Trophoblast cell (in vitro differentiated cells and primary cell): ENCODE data around the gene SERPINA1.

Experiments used
- DNase-seq, 2 donors: peaks; one replicate each; pipeline ENCODE4 v3.0.0-alpha.2; 2016
- H2AFZ ChIP-seq: 2 replicates; pipeline ENCODE4 v1.6.1; 2013; ENCODE audit warnings: low read length, moderate library complexity, mild to moderate bottlenecking; ENCODE audit not compliant: insufficient read depth, poor library complexity
- H2AK5ac ChIP-seq: 2 replicates; pipeline ENCODE4 v1.6.1; 2013; ENCODE audit warnings: mild to moderate bottlenecking, low read length
- H2BK120ac ChIP-seq: 2 replicates; pipeline ENCODE4 v1.6.1; 2013; ENCODE audit warnings: low read length, mild to moderate bottlenecking, moderate library complexity; ENCODE audit not compliant: insufficient read depth, poor library complexity
- H2BK12ac ChIP-seq: 2 replicates; pipeline ENCODE4 v1.6.1; 2013; ENCODE audit warnings: mild to moderate bottlenecking, low read length, moderate library complexity
- H2BK5ac ChIP-seq: 2 replicates; pipeline ENCODE4 v1.6.1; 2013; ENCODE audit warnings: low read length, low read depth, moderate library complexity, mild to moderate bottlenecking; ENCODE audit not compliant: poor library complexity
- H3K14ac ChIP-seq: 2 replicates; pipeline ENCODE4 v1.6.1; 2013; ENCODE audit warnings: mild to moderate bottlenecking, low read length
- H3K18ac ChIP-seq: 2 replicates; pipeline ENCODE4 v1.6.1; 2013; ENCODE audit warnings: mild to moderate bottlenecking, low read length
- H3K23ac ChIP-seq: 2 replicates; pipeline ENCODE4 v1.6.1; 2013; ENCODE audit warnings: low read length
- H3K27ac ChIP-seq: 2 replicates; pipeline ENCODE4 v1.5.1; 2013; ENCODE audit warnings: low read depth, mild to moderate bottlenecking, inconsistent platforms, low read length, moderate library complexity
- H3K27me3 ChIP-seq: 2 replicates; pipeline ENCODE4 v1.6.1; 2013; ENCODE audit warnings: inconsistent platforms, mild to moderate bottlenecking, low read length, moderate library complexity; ENCODE audit not compliant: insufficient read depth
- H3K36me3 ChIP-seq, 2 experiments: 1 replicate in 1 of 2; 2 replicates in 1 of 2; pipeline ENCODE4 v1.6.1; 2013; ENCODE audit warnings: low read length in 2 of 2, mild to moderate bottlenecking in 2 of 2, moderate library complexity in 1 of 2; ENCODE audit not compliant: insufficient read depth in 2 of 2, control insufficient read depth in 1 of 2
- H3K4ac ChIP-seq: 2 replicates; pipeline ENCODE4 v1.6.1; 2013; ENCODE audit warnings: low read depth, mild to moderate bottlenecking, low read length, moderate library complexity
- H3K4me1 ChIP-seq, 2 experiments: 1 replicate in 1 of 2; 2 replicates in 1 of 2; pipeline ENCODE4 v1.6.1; 2013; ENCODE audit warnings: low read length in 2 of 2, mild to moderate bottlenecking in 2 of 2, moderate library complexity in 1 of 2; ENCODE audit not compliant: insufficient read depth in 2 of 2, control insufficient read depth in 1 of 2
- H3K4me2 ChIP-seq: 2 replicates; pipeline ENCODE4 v1.6.1; 2013; ENCODE audit warnings: inconsistent platforms, mild to moderate bottlenecking, low read length, moderate library complexity
- H3K4me3 ChIP-seq: 2 replicates; pipeline ENCODE4 v1.5.1; 2013; ENCODE audit warnings: mild to moderate bottlenecking, low read depth, low read length, inconsistent platforms
- H3K79me1 ChIP-seq: one replicate; pipeline ENCODE4 v1.6.1; 2013; ENCODE audit warnings: low read length
- H3K79me2 ChIP-seq: 2 replicates; pipeline ENCODE4 v1.6.1; 2013; ENCODE audit warnings: low read length, mild to moderate bottlenecking; ENCODE audit not compliant: control insufficient read depth, insufficient read depth, poor library complexity
- H3K9ac ChIP-seq: 2 replicates; pipeline ENCODE4 v1.6.1; 2013; ENCODE audit warnings: mild to moderate bottlenecking, low read length
- H3K9me3 ChIP-seq: 2 replicates; pipeline ENCODE4 v1.6.1; 2013; ENCODE audit warnings: low read depth, mild to moderate bottlenecking, control low read depth, inconsistent platforms, low read length; ENCODE audit not compliant: insufficient read depth
- H4K12ac ChIP-seq: 2 replicates; pipeline ENCODE4 v1.6.1; 2013; ENCODE audit warnings: low read depth, mild to moderate bottlenecking, low read length, moderate library complexity
- H4K8ac ChIP-seq: 2 replicates; pipeline ENCODE4 v1.6.1; 2013; ENCODE audit warnings: low read depth, mild to moderate bottlenecking, low read length, moderate library complexity
- H4K91ac ChIP-seq: one replicate; pipeline ENCODE4 v1.6.1; 2013; ENCODE audit warnings: low read depth, mild to moderate bottlenecking, low read length, moderate library complexity
- WGBS: extraction: QIAGEN DNeasy Blood & Tissue Kit; methylation state at CpG from one replicate; pipeline ENCODE4 v1.1.7; 2013; ENCODE audit warnings: missing lambda C conversion rate; ENCODE audit not compliant: insufficient read length, insufficient coverage; ENCODE audit errors: extremely low coverage; 5-methylcytosine and 5-hydroxymethylcytosine counted together

SERPINA1 gene

DNA sequence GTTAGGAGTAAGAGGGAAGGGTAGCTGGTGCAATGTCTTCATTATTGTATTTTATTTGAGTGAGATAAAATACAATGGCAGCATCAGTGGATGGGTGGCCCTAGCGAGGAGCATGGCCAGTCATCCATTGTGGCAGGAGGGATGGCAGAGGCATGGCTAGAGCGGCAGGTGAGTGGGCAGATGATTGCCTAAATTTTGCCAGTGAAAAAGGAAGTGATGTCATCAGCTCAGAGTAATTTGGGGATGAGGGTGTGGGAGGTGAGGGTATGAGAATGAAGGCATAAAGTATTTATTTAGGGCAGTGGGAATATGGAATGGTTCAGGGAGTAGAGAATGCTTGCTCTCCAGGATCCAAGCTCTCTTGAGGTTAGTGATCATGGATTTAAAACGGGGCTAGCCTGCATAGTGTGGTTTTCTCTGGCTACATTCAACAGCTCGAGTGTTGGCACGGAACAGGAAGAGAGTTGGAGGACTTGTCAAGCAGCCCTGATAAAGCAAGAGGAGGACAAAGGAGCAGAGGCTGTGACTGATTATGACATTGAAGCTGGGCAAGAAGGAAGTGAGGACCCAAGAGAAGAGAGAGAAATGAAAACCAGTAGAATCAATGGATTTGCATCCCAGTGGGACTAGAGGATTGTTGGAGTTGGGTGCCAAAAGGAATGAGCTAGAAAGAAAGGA, 46.6 kb downstream of the SERPINA1 start:
- no peaks in the 10 kb centered on the region for H3K9me3 ChIP-seq
- WGBS: no CpG with 5 or more reads among the region's 5 CpGs
- DNase-seq: no peak

DNA sequence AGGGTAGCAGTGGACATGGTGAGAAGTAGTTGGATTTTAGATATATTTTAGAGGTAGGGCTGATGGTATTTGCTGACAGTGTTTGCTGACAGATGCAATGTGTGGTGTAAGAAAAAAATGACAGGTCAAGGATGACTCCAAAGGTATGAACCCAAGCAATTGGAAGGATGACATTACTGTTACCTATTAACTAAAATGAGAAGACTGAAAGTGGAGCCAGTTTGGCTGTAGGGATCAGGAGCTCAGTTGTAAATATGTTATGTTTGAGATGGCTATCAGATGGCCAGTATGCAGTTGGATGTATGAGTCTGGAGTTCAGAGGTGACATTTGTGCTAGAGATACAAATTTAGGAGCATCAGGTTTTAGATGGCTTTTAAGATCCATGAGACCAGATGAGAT, 47.9 kb downstream of the SERPINA1 start:
- Histone ChIP-seq H3K36me3 (no peaks in the 10 kb centered on the region), H3K27ac (no peak overlapping the region), H3K27me3 (no peaks in the 10 kb centered on the region), H3K79me2 (no peaks in the 10 kb centered on the region), H2AFZ (no peak overlapping the region), H4K12ac (no peak overlapping the region), H2BK120ac (no peak overlapping the region), H3K14ac (no peak overlapping the region), H2AK5ac (no peak overlapping the region), H3K4me1 (peaks cover 0 to 2% of the 10 kb centered on the region in 2 experiments), H3K9me3 (no peaks in the 10 kb centered on the region), H2BK12ac (no peak overlapping the region), H3K9ac (no peak overlapping the region), H2BK5ac (no peak overlapping the region), H4K8ac (no peak overlapping the region), H3K4me2 (no peak overlapping the region), H3K18ac (no peak overlapping the region), H4K91ac (no peak overlapping the region), H3K23ac (no peak overlapping the region), H3K4me3 (no peak overlapping the region), H3K4ac (no peak overlapping the region), H3K79me1 (no peaks in the 10 kb centered on the region)
- no peak for DNase-seq

More for the DNA sequence above, 46.6 kb downstream of the SERPINA1 start:
- Histone ChIP-seq H3K36me3 (no peaks in the 10 kb centered on the region), H2AK5ac (no peak overlapping the region), H3K14ac (no peak overlapping the region), H2AFZ (no peak overlapping the region), H4K8ac (no peak overlapping the region), H3K4me2 (no peak overlapping the region), H3K27ac (no peak overlapping the region), H3K4me1 (peaks cover 0 to 2% of the 10 kb centered on the region in 2 experiments), H4K91ac (no peak overlapping the region), H3K79me1 (no peaks in the 10 kb centered on the region), H3K23ac (no peak overlapping the region), H3K18ac (no peak overlapping the region), H3K27me3 (no peaks in the 10 kb centered on the region), H3K9ac (no peak overlapping the region), H2BK5ac (no peak overlapping the region), H4K12ac (no peak overlapping the region), H3K4ac (no peak overlapping the region), H3K79me2 (no peaks in the 10 kb centered on the region), H2BK120ac (no peak overlapping the region), H3K4me3 (no peak overlapping the region), H2BK12ac (no peak overlapping the region)

DNA sequence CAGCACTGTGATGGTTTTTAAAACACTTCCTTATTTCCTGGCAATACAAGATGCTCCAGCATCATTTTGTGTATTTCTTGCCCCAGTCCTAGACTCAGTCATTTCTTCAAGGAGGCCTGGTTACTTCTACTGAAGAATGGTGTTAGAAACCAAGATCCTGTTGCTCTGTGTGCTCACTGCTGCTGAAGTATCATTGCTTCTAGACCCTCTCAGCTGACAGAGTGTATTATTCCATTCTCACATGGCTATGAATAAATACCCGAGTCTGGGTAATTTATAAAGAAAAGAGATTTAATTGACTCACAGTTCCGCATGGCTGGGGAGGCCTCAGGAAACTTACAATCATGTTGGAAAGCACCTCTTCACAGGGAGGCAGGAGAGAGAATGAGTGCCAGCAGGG, 50.4 kb downstream of the SERPINA1 start:
- Histone ChIP-seq H3K18ac (no peak overlapping the region), H3K36me3 (no peaks in the 10 kb centered on the region), H2AFZ (no peak overlapping the region), H3K27me3 (no peaks in the 10 kb centered on the region), H3K9me3 (no peaks in the 10 kb centered on the region), H3K79me1 (no peaks in the 10 kb centered on the region), H2BK12ac (no peak overlapping the region), H3K23ac (no peak overlapping the region), H3K9ac (no peak overlapping the region), H3K79me2 (no peaks in the 10 kb centered on the region), H2BK5ac (no peak overlapping the region), H3K14ac (no peak overlapping the region), H4K91ac (no peak overlapping the region), H3K4me3 (no peak overlapping the region), H2AK5ac (no peak overlapping the region), H3K4me2 (no peak overlapping the region), H4K8ac (no peak overlapping the region), H3K4me1 (no peaks in the 10 kb centered on the region), H4K12ac (no peak overlapping the region), H3K27ac (no peak overlapping the region), H3K4ac (no peak overlapping the region), H2BK120ac (no peak overlapping the region)
- WGBS: no CpG with 5 or more reads among the region's 2 CpGs
- DNase-seq: no peak

DNA sequence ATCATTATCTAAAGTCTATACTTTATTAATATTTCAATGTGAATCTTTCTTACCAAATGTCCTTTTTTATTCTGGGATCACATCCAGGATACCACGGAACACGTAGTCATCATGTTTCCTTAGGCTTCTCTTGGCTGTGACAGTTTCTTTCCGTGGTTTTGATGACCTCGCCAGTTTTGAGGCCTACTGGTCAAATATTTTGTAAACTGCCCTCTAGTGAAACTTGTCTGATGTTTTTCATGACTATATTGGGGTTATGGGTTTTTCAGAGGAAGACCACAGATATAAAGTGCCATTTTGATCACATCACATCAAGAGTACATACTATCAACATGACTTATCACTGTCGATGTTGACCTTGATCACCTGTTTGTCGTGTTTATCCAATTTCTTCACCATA, 51.1 kb downstream of the SERPINA1 start:
- H3K36me3 ChIP-seq: no peaks in the 10 kb centered on the region
- no peaks in the 10 kb centered on the region for H3K79me2 ChIP-seq
- WGBS: no CpG with 5 or more reads among the region's 6 CpGs

More for the DNA sequence above, 51.1 kb downstream of the SERPINA1 start:
- Histone ChIP-seq H3K18ac (no peak overlapping the region), H3K4me3 (no peak overlapping the region), H2BK5ac (no peak overlapping the region), H2BK120ac (no peak overlapping the region), H3K4ac (no peak overlapping the region), H3K9ac (no peak overlapping the region), H4K91ac (no peak overlapping the region), H2AFZ (no peak overlapping the region), H3K9me3 (no peaks in the 10 kb centered on the region), H3K23ac (no peak overlapping the region), H3K79me1 (no peaks in the 10 kb centered on the region), H3K4me2 (no peak overlapping the region), H3K27ac (no peak overlapping the region), H4K12ac (no peak overlapping the region), H4K8ac (no peak overlapping the region), H3K27me3 (no peaks in the 10 kb centered on the region), H3K4me1 (no peaks in the 10 kb centered on the region), H3K14ac (no peak overlapping the region), H2BK12ac (no peak overlapping the region), H2AK5ac (no peak overlapping the region)
- no peak for DNase-seq
